WTC11 (cell line): ENCODE data around the gene LCE1D.

Experiments used
- CREB1 ChIP-seq: sonication (generic); formaldehyde crosslinking; IDR thresholded peaks from 2 replicates; pipeline ENCODE4 v1.8.0; 2023; ENCODE audit warnings: mild to moderate bottlenecking, missing genetic modification reagents
- TEAD4 ChIP-seq: sonication (generic); formaldehyde crosslinking; IDR thresholded peaks from 2 replicates; pipeline ENCODE4 v1.8.0; 2022; ENCODE audit warnings: mild to moderate bottlenecking, missing genetic modification reagents
- ZNF317 ChIP-seq: sonication (generic); formaldehyde crosslinking; IDR thresholded peaks from 2 replicates; pipeline ENCODE4 v1.8.1; 2023; ENCODE audit warnings: low read depth, mild to moderate bottlenecking, moderate library complexity, missing genetic modification reagents, borderline replicate concordance
- ZNF671 ChIP-seq: fragments of 250-450 bp; sonication (Bioruptor Pico); IDR thresholded peaks from 2 replicates; pipeline ENCODE4 v1.8.0; 2021; ENCODE audit warnings: mild to moderate bottlenecking
- TF ChIP-seq, protein P1 (sequence below): fragments of 200-600 bp; IDR thresholded peaks from 2 replicates; pipeline ENCODE4 v1.8.0; 2022; ENCODE audit warnings: antibody characterized with exemption
- TF ChIP-seq, protein P2 (sequence below): sonication (generic); formaldehyde crosslinking; IDR thresholded peaks from 2 replicates; pipeline ENCODE4 v1.8.1; 2022; ENCODE audit warnings: low read depth, missing genetic modification reagents, borderline replicate concordance
- TF ChIP-seq, protein P3 (sequence below): sonication (generic); formaldehyde crosslinking; IDR thresholded peaks from 2 replicates; pipeline ENCODE4 v1.8.1; 2023; ENCODE audit warnings: mild to moderate bottlenecking, missing genetic modification reagents

DNA sequence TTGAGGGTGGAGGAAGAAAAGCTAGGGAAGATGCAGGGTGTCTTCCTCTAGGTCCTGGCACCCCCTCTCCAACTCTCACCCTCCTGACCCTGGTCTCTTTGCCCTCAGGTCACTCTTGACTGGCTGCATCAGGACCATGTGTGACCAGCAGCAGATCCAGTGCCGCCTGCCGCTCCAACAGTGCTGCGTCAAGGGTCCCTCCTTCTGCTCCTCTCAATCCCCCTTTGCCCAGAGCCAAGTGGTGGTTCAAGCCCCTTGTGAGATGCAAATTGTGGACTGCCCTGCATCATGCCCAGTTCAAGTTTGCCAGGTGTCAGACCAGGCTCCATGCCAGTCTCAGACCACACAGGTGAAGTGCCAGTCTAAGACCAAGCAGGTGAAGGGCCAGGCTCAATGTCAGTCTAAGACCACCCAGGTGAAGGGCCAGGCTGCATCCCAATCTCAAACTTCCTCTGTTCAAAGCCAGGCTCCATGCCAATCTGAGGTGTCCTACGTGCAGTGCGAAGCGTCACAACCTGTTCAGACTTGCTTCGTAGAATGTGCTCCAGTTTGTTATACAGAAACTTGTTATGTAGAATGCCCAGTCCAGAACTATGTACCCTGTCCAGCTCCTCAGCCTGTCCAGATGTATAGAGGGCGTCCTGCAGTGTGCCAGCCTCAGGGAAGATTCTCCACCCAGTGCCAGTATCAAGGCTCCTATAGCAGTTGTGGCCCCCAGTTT, 36.9 kb upstream of the LCE1D start:
- TF ChIP-seq, protein P1, sequence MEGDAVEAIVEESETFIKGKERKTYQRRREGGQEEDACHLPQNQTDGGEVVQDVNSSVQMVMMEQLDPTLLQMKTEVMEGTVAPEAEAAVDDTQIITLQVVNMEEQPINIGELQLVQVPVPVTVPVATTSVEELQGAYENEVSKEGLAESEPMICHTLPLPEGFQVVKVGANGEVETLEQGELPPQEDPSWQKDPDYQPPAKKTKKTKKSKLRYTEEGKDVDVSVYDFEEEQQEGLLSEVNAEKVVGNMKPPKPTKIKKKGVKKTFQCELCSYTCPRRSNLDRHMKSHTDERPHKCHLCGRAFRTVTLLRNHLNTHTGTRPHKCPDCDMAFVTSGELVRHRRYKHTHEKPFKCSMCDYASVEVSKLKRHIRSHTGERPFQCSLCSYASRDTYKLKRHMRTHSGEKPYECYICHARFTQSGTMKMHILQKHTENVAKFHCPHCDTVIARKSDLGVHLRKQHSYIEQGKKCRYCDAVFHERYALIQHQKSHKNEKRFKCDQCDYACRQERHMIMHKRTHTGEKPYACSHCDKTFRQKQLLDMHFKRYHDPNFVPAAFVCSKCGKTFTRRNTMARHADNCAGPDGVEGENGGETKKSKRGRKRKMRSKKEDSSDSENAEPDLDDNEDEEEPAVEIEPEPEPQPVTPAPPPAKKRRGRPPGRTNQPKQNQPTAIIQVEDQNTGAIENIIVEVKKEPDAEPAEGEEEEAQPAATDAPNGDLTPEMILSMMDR: no peak
- TF ChIP-seq, protein P2, sequence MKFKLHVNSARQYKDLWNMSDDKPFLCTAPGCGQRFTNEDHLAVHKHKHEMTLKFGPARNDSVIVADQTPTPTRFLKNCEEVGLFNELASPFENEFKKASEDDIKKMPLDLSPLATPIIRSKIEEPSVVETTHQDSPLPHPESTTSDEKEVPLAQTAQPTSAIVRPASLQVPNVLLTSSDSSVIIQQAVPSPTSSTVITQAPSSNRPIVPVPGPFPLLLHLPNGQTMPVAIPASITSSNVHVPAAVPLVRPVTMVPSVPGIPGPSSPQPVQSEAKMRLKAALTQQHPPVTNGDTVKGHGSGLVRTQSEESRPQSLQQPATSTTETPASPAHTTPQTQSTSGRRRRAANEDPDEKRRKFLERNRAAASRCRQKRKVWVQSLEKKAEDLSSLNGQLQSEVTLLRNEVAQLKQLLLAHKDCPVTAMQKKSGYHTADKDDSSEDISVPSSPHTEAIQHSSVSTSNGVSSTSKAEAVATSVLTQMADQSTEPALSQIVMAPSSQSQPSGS (CRISPR knock-in tag): no peak
- TF ChIP-seq CREB1: no peak
- TF ChIP-seq, protein P3, sequence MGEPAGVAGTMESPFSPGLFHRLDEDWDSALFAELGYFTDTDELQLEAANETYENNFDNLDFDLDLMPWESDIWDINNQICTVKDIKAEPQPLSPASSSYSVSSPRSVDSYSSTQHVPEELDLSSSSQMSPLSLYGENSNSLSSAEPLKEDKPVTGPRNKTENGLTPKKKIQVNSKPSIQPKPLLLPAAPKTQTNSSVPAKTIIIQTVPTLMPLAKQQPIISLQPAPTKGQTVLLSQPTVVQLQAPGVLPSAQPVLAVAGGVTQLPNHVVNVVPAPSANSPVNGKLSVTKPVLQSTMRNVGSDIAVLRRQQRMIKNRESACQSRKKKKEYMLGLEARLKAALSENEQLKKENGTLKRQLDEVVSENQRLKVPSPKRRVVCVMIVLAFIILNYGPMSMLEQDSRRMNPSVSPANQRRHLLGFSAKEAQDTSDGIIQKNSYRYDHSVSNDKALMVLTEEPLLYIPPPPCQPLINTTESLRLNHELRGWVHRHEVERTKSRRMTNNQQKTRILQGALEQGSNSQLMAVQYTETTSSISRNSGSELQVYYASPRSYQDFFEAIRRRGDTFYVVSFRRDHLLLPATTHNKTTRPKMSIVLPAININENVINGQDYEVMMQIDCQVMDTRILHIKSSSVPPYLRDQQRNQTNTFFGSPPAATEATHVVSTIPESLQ: no peak
- TF ChIP-seq ZNF317 (CRISPR knock-in tag): no peak
- TF ChIP-seq ZNF671 (CRISPR knock-in tag): no peak
- no peak for TF ChIP-seq TEAD4 (CRISPR knock-in tag)
